Fibroblast of skin of back (primary cell): ENCODE data around the gene APBB1. TPM values are rescaled to one million over a fixed set of nuclear protein-coding genes. Genes with fewer than 3 reads are reported as not detected.

ENCODE experiments used
- DNase-seq: peaks from one replicate; pipeline ENCODE4 v3.0.0-alpha.2; 2013
- polyA plus RNA-seq, 2 experiments: library from polyadenylated mRNA; unstranded; fragments of 120-200 nt; gene quantifications; one replicate each; pipeline ENCODE4 v1.2.1, GENCODE V29; 2013; ENCODE audit not compliant: insufficient read length in 2 of 2

Gene APBB1
- 35.8 TPM for polyA plus RNA-seq (2013, experiment 1 of 2; ENCODE audit: insufficient read length)
- polyA plus RNA-seq (2013, experiment 2 of 2; ENCODE audit: insufficient read length): 31.6 TPM

DNA sequence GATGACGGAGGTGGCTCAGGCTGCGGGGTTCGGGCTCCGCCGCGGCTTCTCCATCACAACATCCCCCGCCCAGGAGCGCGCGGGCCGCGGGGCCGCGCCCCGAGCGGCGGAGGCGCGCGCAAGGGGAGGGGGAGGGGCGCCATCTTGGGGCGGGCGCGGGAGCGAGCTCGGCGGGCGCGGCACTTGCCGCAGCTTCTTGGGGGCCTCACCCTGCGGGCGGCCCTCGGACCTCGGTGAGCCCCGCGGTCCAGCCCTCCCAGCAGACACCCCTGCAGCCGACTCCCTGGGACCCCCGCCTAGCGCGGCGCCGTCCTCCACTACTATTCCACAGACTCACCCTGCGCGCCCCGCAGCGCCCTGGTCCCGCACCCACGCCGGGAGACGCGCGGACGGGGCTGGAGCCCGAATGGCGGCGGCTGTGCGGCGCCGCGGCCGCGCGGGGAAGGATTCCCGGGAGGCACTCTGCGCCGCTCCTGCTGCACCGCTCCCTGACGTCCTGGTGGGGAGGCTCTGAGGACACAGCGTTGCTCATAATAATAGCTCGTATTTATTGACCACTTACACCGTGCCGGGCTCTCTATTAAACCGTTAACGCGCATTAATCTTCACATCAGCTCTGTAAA, at the start of gene APBB1:
Gene APBB1, minus strand, starts transcription at position 86 of the 623 bp plus-strand sequence. CDS start 7,747 bp downstream, outside the sequence.
- peak; percentile 50 for DNase-seq

DNA sequence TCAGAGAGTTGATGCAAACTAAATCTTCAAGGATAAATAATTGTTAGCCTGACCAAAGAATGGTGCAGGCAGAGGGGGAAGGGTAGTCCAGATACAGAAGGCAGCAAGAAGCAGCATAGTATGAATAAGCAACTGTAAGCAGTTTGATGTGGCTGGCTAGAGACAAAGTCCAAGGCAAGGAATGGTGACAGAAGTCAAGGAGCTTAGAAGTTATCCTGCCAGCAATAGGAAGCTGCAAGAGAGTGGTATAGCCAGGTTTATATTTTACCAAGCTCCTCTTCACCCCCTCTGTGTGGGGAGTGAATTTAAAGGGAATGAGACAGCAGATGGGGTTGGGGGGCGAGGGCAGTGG, 40.2 kb upstream of the APBB1 start:
- no peak for DNase-seq

DNA sequence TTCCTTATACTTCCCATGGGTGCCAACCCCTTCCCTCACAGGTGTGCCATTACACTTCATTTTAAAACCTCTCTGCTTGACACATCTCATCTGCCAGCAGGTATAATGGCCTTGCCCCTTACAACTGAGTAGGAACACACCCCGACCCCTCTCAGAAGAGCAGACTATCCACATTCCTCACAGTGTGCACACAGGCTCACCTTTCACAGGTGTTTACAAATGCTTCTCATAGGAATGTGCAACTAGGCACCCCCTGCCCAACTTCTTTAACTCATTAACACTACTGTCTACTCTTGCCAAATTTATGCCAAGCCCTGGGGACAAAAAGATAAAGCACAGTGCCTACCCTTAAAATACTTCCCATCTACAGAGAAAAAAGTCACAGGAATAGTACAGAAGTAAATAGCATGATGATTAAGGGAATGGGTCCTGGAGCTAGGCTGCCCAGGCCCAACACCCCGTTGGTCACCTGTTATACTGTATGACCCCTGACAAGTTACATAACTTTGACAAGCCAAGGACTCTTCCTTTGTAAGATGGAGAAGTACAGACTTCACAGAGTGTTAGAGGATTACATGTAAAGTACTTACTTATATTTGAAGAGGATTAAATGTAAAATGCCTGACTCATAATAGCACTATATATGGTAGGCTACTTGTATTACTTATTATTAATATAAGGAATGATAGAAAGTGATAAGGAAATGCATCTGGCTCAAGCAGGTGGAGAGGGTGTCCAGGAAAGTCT, 39.6 kb upstream of the APBB1 start:
- no peak for DNase-seq

DNA sequence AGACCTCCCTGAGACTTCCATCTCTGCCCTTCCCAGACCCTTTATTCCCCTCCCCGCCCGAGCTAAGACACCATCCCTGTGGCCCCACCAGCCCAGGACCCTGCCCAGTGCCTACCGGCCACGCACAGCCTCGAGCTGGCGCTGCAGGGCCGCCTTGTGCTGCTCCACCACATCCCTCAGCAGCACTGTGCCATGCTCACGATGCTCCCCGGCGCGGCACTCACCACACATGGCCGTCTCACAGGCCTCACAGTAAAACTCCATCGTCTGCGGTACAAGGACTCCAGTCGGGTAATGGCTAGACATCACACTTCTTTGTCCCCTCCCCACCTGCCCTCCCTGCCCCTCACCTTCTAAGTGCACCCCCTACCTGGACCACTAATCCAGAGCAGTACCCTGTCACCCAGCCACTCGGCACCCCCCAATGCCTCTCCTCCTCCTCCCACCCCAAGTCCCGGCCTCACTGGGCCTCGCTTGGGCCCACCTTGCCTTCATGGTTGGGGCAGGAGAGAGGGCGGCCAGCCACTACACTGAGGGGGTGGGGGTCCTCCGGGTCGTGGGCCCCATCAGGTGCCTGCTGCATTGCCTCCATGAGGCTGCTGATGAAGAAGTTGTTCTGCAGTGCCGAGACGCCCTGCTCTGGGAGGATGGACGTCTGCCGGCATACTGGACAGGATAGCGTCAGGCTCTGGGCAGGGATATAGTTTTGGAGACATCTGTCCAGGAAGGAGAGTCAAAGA, 38.9 kb upstream of the APBB1 start:
- no peak for DNase-seq

DNA sequence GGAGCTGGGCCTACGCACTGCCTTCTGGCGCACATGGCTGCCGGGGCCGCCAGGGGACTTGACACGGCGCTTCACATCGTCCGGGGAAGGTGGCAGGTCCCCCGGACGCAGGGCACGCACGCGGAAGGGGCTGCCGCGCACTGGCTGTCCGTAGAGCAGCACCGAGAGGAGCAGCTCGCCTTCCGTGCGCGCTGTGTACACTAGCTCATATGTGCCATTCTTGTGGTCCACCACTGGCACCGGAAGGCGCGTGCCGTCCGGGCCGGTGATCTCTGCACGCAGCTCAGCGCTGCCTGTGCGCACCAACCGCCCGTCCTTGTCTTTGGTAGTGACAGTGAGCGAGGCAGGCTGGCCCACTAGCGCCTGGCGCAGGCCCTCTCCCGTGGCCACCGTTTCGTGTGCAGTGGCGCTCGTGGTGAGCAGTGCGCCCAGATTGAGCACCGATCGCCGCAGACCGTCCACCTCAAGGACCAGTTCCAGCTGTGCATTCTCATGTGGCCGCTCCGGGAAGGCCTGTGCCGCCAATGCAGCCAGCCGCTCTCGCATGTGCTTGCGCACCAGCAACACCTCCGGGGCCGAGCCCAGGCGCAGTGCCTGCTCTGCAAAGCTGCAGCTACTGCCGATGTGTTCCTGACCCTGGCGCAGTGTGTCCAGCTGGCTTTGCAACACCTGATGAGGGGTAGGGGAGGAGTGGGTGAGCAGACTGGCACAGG, 37.6 kb upstream of the APBB1 start:
- no peak for DNase-seq

DNA sequence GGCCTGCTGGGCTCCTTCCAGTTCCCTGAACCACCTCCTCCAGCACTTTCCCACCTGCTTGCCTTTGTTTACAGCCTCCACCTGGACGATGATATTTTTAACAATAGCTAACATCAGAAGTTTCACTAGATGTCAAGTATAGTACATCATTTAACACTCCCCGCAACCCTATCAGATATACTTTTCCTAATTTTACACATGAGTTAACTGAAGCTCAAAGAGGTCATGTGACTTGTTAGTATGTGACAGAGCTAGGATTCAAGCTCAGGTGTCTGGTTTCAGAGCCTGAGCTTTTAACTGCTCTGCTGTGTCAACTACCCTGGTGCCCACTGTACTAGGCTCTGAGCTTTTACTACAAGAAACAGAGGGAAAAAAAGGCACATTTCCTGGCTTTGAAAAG, 36.2 kb upstream of the APBB1 start:
- DNase-seq: no peak

DNA sequence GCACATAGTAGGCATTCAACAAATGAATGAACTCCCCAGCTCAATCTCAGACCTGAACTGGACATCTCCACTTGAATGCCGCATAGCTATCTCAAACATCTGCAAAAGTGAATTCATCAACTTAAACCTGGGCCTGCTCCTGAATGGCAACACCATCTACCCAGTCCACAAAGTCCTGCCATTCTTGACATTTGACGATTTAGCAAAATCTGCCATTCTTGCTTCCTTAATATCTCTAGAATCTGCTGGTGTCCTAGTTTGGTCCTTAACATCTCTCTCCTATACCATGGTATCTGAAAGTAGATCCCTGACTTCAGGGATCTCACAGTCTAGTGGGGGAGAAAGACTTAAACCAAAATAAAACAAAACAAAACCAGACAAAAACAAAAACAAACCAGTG, 34.3 kb upstream of the APBB1 start:
- no peak for DNase-seq

DNA sequence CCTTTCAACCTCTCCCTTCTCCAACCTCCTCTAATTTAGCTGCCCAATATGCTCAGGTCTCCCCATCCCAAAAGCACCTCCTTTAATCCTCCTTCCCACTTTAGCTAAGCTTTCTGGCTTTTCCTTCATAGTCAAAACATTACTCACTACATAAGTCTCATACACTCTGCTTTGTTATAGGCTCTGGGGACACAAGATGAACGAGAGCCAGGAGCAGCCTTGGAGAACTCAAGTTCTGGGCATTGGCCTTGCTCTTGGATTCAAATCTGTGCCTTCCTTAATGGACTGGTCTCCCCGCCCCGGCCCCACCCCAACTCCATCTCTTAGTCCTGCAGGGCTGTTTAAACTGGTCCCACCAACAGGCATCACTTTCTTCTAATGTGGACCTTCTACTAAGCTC, 33.3 kb upstream of the APBB1 start:
- peak; percentile 56 for DNase-seq

DNA sequence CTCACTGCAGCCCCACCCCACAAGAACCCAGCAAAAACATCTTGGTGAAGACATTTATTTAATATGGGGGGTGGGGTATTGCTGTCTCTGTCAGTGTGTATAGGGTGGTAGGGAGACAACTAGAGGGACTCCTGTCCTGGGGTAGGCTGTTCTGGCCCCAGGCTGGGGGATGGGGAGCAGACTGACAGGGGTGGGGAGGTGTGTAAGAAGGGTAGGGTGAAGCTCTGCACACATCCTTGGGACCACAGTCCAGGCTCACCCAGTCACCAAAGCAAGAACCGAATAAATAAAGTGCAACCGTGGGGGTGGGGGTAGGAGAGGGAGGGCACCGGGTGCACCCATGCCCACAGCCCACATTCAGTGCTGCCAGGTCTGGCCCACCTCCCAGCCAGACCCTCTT, 29.7 kb upstream of the APBB1 start:
- no peak for DNase-seq

DNA sequence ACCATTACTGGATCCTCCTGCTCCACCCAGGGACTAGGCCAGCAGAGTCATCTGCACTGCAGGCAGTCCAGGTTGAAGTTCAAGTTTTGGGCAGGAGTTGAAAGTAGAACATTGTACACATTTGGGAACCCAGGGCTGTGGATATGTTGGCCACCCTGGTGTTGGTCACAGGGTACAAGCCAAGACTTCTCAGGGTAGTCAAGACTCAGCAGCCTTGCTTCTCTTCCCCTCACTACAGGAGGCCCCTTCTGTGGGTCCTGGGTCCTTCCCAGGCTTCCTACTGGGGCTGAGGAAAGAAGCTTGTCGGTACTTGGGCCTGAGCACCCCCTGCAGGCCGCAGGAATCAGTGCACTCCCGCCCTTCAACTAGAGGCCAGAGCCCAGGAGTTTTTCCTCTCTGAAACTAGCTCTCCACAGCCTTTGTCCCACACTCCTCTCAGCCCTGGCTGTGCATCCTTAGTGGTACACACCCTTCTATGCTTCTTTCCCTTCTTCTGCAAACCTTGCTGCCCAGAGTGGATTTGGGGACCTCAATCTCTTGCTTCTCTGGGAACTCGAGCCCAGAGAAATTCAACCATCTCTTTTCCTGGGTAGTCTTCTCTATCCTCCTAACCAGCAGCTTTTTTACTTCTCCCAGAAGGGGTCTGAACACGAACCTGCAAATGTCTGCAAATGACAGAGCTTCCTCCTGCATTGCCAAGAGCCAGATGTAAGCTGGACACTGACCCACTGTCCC, 24.5 kb upstream of the APBB1 start:
- peak; percentile 48 for DNase-seq

DNA sequence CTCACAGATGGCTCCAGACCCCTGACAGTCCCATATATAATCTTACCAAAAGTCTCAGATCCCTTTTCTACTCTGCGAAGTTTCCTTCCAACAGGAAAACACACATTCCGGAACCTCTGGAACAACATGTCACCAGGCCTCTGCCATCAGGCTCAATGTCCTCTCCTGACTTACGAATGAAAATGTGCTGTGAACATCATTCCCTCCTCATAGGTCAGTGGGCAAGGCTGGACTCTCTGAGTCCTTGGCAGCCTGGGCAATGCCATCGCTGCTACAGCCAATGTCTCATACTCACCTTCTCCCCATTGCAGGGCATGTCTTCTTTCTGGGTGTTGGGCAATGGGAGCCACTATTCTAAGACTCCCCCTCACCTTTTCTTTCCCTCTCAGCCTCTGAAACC, 23.5 kb upstream of the APBB1 start:
- DNase-seq: no peak

DNA sequence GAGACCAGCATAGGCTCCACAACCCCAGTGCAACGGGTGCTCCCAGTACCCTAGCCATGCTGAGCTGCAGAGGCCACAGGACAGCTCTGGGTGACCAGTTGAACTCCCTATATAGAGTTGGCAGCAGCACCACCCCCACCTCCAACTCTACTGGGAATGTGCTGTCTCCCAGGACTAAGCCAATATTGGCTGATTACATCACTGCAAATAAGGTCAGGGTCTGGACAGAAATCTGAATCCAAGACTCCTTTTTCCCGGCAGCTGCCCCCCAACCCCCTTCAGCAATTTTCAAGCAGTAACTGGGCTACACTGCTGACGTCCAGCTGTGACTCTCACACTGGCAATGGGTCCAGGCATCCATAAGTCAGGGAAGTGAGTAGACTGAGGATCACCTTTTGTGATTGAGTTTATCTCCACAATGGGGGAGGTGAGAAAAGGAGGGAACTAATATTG, 22.0 kb upstream of the APBB1 start, which contains the start of gene HPX:
Gene HPX, minus strand, starts transcription at position 82 of the 453 bp plus-strand sequence. Its CDS starts 24 bp downstream, at position 58.
- DNase-seq: no peak

DNA sequence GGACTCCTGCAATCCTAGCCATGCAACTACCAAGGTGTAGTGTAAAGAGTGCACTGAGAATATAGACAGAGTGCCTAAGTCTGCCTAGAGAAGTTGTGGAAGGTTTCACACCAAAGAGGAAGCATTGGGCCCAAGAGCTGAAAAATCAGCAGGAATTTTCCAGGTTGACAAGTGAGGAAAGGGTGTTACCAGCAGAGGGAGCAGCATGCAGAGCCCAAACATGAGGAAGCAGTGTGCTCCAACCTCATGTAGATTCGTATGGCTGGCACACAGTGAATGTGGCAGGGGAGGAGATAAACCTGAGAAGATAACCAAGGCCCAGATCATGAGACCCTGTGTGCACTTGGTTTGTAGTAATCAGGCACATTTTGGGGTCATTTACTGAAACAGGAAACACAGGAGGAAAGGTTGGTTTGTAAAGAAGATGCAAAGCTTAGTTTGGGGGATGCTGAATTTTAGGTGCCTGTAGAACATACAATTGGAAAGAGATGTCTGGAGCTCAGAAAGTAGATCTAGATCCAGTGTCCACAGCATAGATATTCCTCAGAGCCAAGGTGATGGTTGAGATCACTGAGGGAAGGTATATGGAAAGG, 20.2 kb upstream of the APBB1 start:
- DNase-seq: peak; percentile 56

DNA sequence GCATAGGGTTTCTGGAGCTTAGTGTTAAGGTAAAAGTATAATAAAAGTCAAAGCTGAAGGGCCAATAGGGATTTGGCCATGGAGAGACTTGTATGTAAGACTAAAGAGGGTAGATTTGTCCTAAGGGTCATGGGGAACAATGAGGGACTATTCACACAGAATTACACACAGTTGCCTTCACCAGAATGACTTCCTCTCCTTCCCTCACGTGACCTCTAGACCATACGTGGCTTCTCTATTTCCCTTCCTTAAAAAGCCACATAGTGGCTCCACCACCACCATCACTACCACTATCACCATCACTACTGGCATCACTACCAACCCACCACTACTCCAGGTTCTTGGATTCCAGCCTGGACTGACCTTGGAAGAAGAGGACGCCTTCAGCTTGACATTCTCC, 19.1 kb upstream of the APBB1 start:
- no peak for DNase-seq

DNA sequence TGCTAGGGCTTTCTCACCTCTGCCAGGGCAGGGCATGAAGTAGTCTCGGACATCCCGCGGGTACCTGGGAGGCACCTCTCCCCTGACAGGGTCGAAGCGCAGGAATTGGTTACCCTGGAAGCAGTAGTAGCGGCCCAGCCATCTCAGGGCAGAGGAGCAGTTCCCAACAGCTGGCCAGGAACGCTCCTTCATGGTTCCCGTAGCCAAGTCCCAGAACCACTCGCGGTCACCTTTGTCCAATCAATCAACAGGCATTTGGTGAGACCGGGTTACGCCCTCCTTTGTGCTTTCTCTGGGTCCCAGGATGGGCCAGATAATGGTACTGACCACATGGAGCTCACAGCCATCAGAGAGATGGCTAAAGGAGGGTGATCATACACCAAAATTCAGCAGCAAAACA, 18.5 kb upstream of the APBB1 start:
- DNase-seq: no peak

DNA sequence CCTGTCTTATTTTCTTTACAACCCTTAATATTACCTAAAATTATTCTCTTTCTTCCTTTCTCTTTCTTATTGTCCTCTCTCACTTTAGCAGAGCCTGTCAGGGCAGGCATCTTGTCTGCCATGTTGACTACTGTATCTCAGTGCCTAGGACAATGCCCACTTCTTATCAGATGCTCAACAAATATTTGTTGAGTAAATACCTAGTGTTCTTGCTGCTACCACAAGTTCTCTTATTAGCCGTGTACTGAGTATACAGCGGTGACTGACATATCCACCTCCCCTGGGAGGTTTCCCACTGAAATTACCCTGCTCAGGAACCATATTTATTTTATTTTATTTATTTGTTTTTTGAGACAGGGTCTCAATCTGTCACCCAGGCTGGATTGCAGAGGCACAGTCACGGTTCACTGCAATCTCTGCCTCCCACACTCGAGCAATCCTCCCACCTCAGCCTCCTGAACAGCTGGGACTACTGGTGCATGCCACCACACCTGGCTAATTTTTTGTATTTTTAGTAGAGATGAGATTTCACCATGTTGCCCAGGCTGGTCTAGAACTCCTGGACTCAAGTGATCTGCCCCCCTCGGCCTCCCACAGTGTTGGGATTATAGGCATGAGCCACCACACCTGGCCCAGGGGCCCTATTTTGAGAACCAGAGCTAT, 15.2 kb upstream of the APBB1 start:
- no peak for DNase-seq

DNA sequence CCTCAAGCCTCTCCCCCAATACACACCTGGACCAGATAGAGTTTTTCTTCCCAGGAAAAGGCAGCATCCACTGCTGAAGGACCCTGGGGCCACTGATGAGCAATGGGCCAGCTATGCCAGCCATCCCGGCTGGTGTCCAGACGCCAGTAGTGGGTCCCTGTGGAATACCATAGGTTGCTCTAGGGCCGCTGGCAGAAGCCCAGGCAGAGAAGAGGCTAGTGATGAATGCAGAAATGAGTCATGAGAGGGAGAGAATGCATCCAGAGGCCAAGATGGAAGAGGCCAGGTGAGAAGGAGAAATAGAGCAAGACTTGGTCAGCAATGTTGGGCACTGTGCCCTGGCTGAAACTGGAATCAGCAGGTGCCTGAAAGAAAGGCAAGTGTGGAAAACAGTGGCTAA, 13.0 kb upstream of the APBB1 start:
- DNase-seq: peak; percentile 86

DNA sequence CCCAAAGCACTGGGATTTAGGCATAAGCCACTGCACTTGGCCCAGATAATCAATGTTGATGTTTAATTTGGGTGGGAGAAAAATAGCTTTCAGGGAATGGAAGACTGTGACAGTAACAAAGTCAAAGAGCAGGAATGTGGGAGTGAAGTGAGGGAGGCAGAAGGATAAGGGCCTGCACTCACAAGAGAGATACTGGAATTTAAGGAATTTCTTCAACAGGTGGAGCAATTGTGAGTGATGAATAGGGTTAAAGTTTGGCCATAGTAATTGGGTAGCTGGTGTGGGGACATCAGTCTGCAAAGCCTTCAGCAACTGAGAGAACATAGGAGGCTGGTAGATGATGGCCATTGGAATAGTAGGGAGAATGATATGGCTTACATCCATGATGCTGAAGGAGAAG, 8.6 kb upstream of the APBB1 start:
- no peak for DNase-seq

DNA sequence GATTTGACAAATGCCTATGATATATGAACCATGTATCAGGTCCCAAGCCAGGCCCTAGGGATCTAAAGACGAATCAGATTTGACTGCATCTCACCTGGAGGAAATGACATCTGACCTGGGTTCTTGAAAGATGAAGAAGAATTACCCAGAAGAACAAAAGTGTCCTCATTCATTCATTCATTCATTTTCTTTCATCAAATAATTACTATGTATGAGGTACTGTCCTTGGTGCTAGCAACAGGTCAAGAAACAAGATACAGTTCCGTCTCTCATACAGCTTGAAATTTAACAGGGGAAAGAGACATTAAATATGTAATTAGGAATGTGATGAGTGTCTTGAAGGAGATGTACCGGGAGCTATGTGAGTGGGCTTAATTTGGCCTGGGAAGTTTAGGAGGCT, 1.8 kb upstream of the APBB1 start:
- DNase-seq: no peak

DNA sequence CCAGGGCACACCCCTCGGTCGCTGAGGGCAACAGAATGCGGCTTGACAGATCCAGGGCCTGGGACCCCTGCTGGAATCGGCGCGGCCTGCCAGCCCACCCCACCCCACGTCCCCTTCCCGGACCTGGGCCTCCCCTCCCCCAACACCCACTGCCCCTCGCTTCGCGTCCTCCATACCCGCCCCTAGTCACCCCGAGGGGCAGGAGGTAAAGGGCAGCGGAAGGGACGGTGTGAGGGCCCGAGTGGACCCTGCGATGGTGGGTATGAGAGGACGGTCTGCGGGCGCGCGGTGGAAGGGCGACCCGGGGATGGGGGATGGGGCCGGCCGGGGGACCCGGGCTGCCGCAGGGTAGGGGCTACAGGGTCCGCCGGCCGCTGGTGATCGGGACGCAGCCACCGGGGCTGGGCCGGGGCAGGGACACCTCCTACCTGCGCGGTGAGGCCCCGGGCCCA, 311 bp downstream of the APBB1 start:
- no peak for DNase-seq
